ENCODE measurements around the gene HIC1. TPM values are rescaled to one million over a fixed set of nuclear protein-coding genes. Genes with fewer than 3 reads are reported as not detected.
A peak's percentile ranks its signal among the peaks of the same experiment; 100 is the strongest.

HIC1 gene
- total RNA-seq, 1 donor from 2014 or later = 97.9 TPM

DNA sequence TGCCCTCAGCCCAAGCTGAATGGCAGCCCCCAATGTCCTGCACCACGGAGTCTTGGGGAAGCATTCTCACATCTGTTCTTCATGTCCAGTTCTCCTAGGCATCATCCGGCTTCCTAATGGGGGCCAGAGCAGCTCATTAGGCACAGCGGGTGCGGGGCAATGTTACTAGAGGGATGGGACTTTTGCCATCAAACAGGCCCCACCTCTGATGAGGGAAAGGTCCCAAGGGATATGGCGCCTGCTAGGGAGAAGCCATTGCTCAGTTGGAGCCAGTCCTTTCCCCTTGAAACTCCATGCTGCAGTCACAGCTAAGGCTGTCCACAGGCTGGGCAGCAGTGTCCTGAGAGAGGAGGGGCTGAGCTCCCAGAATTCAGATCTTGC is 26.7 kb upstream of the HIC1 start:
- Mint-ChIP-seq H3K4me3 (peak overlapping the region; percentile 38), H3K27ac (no peak overlapping the region), H3K27me3 (ENCODE audit: low read depth) (peaks cover 47% of the 10 kb centered on the region), H3K36me3 (no peaks in the 10 kb centered on the region), H3K9me3 (no peaks in the 10 kb centered on the region), H3K4me1 (peaks cover 28% of the 10 kb centered on the region)
- TF ChIP-seq, protein P1, sequence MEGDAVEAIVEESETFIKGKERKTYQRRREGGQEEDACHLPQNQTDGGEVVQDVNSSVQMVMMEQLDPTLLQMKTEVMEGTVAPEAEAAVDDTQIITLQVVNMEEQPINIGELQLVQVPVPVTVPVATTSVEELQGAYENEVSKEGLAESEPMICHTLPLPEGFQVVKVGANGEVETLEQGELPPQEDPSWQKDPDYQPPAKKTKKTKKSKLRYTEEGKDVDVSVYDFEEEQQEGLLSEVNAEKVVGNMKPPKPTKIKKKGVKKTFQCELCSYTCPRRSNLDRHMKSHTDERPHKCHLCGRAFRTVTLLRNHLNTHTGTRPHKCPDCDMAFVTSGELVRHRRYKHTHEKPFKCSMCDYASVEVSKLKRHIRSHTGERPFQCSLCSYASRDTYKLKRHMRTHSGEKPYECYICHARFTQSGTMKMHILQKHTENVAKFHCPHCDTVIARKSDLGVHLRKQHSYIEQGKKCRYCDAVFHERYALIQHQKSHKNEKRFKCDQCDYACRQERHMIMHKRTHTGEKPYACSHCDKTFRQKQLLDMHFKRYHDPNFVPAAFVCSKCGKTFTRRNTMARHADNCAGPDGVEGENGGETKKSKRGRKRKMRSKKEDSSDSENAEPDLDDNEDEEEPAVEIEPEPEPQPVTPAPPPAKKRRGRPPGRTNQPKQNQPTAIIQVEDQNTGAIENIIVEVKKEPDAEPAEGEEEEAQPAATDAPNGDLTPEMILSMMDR (IDR thresholded peaks at IDR 0.05; ENCODE audit: unreplicated experiment) = no peak
- no peak for DNase-seq (ENCODE audit: low spot score in 2 of 2, unreplicated experiment in 2 of 2)

DNA sequence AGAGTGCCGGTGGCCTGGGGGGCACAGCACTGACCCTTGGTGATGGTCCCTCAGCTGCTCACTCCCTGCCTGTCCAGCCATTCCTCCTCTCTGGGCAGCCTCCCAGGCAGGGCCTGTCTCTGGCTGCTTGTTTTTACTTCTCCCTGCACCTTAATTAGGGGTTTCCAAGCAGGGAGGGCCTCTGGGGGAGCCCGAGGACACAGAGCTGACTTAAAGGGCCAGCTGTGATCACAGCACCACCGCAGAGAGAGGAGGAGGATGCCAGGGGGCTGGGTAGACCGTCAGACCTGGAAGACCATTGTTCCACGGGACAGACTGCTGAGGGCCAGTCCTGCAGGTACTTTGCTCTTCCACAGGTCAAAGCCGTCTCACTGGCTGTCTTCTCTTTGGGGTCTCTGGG is 26.2 kb upstream of the HIC1 start:
- Mint-ChIP-seq H3K4me1 (peaks cover 29% of the 10 kb centered on the region), H3K27ac (no peak overlapping the region), H3K27me3 (ENCODE audit: low read depth) (peaks cover 43% of the 10 kb centered on the region), H3K36me3 (no peaks in the 10 kb centered on the region), H3K4me3 (peak overlapping the region; percentile 42), H3K9me3 (no peaks in the 10 kb centered on the region)
- TF ChIP-seq, protein P1 (IDR thresholded peaks at IDR 0.05; ENCODE audit: unreplicated experiment) = no peak
- DNase-seq (ENCODE audit: low spot score in 2 of 2, unreplicated experiment in 2 of 2) = no peak

DNA sequence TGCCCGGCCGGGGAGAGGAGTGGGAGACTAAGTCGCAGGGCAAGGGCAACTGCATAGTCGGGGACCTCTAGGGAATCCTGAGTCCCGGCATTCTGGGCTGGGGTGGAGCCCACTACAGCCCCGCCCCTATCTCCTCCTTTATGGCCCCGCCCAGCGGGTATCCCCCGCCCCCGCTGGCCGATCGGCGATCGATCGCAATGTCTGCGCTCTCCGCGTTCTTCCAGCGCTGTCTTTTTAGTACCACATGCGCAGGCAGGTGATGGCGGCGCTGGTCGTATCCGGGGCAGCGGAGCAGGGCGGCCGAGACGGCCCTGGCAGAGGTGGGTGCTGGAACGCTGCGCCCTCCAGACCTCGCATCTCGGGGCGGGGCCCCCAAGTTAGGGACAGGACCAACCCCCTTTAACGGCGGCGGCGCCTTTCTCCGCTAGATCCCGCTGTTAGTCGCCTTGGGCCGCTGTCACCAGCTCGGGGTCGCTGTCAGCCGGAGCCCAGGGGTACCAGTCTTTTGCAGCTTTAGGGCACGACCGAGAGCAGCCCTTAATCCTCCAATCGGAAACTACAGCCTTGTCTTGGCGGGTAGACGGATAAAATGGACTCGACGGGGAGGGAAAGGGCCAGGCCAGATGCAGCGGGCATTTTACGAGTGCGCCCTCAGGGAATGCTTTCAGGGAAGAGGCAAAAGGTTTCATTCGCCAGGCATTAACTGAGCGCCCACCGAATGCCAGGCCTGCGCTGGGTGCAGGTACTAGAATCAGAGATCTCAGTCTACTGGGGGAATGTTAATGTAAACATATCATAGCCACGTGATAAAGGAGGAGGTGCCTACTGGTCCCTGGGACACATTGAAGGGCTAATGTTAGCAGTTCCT is 24.8 kb upstream of the HIC1 start, which contains the start of gene DPH1:
DPH1 (plus strand) TSS at position 243 of the 868 bp plus-strand sequence; CDS start at position 260, 17 bp downstream.
- Mint-ChIP-seq H3K27me3 (ENCODE audit: low read depth) (peaks cover 36% of the 10 kb centered on the region), H3K4me3 (peak within 1 kb of the TSS; percentile 98), H3K9me3 (no peaks in the 10 kb centered on the region), H3K36me3 (no peaks in the 10 kb centered on the region), H3K27ac (peak within 1 kb of the TSS; percentile 88), H3K4me1 (peaks cover 26% of the 10 kb centered on the region)
- peak; percentile 66 to 82 for DNase-seq (ENCODE audit: low spot score in 2 of 2, unreplicated experiment in 2 of 2)
- TF ChIP-seq, protein P1 (IDR thresholded peaks at IDR 0.05; ENCODE audit: unreplicated experiment) = no peak

DNA sequence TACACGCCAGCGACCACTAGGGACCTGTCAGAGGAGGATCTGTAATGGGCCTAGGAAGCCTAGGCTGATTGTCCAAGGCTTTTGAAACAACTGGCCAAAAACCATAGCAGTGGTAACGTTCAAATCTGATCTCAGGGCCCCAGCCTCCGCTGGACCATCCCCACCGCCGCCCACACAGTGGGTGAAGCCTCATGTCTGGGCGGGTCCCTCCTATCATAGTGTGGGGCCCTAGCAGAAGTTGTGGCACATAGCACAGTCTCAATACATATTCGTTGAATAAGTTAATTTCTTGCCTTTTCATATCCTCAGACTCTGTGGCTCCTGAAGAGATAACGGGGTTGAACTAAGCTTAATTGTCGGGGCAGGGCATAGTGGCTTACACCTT is 24.1 kb upstream of the HIC1 start:
- H3K4me1 Mint-ChIP-seq = peaks cover 25% of the 10 kb centered on the region
- peak overlapping the region; percentile 98 for H3K4me3 Mint-ChIP-seq
- no peak for DNase-seq (ENCODE audit: low spot score in 2 of 2, unreplicated experiment in 2 of 2)
- H3K27me3 Mint-ChIP-seq (ENCODE audit: low read depth) = peaks cover 30% of the 10 kb centered on the region
- no peaks in the 10 kb centered on the region for H3K9me3 Mint-ChIP-seq
- H3K27ac Mint-ChIP-seq = peak overlapping the region; percentile 88
- no peaks in the 10 kb centered on the region for H3K36me3 Mint-ChIP-seq
- TF ChIP-seq, protein P1 (IDR thresholded peaks at IDR 0.05; ENCODE audit: unreplicated experiment) = peak; percentile 41

DNA sequence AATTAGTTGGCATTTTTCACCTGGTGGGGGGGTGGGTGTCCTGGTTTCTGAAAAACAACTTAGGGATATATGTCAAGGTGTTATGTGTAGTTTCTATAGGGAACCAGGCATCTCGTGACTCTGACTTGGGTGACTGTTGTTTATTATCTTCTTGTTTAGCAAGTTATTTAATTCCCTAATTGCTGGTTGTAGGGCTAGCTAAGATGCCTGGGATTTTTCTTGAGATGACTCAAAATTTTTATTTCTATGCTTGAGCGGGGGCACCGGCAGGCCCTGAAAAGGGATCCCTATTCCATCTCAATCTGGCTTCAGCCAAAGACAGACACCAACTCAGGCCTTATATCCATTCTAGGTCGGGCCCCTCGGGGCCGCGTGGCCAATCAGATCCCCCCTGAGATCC is 21.8 kb upstream of the HIC1 start:
- H3K4me1 Mint-ChIP-seq = peaks cover 13% of the 10 kb centered on the region
- peaks cover 11% of the 10 kb centered on the region for H3K36me3 Mint-ChIP-seq
- DNase-seq (ENCODE audit: low spot score in 2 of 2, unreplicated experiment in 2 of 2) = no peak
- no peak overlapping the region for H3K27ac Mint-ChIP-seq
- TF ChIP-seq, protein P1 (IDR thresholded peaks at IDR 0.05; ENCODE audit: unreplicated experiment) = no peak
- H3K9me3 Mint-ChIP-seq = no peaks in the 10 kb centered on the region
- H3K27me3 Mint-ChIP-seq (ENCODE audit: low read depth) = peaks cover 9% of the 10 kb centered on the region
- H3K4me3 Mint-ChIP-seq = no peak overlapping the region
